Liver (tissue), 9 donors: ENCODE measurements around the gene NOL9. TPM values are rescaled to one million over a fixed set of nuclear protein-coding genes. Genes with fewer than 3 reads are reported as not detected.

ENCODE experiments used
- DNase-seq: peaks from one replicate; pipeline ENCODE4 v3.0.0-alpha.2; 2017; ENCODE audit warnings: low spot score
- H3K27ac ChIP-seq, 2 donors: one replicate each; pipeline ENCODE4 v1.7.0; 2013; ENCODE audit warnings: inconsistent platforms in 2 of 2, low read length in 2 of 2, control low read depth in 1 of 2, low read depth in 1 of 2, mild to moderate bottlenecking in 1 of 2
- H3K27me3 ChIP-seq, 4 donors: one replicate each; pipeline versions ENCODE4 v1.6.1 to v1.7.0; 2013; ENCODE audit warnings: low read length in 3 of 4, inconsistent platforms in 1 of 4, mild to moderate bottlenecking in 1 of 4, moderate library complexity in 1 of 4; ENCODE audit not compliant: control insufficient read depth in 4 of 4, insufficient read depth in 4 of 4
- H3K36me3 ChIP-seq, 4 donors: one replicate each; pipeline versions ENCODE4 v1.6.1 to v1.7.0; 2013; ENCODE audit warnings: low read length in 3 of 4, mild to moderate bottlenecking in 3 of 4, low read depth in 1 of 4, moderate library complexity in 1 of 4; ENCODE audit not compliant: control insufficient read depth in 4 of 4, insufficient read depth in 3 of 4
- H3K4me1 ChIP-seq, 4 donors: one replicate each; pipeline versions ENCODE4 v1.6.1 to v1.7.0; 2013; ENCODE audit warnings: low read length in 3 of 4, mild to moderate bottlenecking in 3 of 4, moderate library complexity in 1 of 4; ENCODE audit not compliant: control insufficient read depth in 4 of 4, insufficient read depth in 4 of 4
- H3K4me3 ChIP-seq, 3 donors: one replicate each; pipeline versions ENCODE4 v1.6.1 to v1.7.0; 2013; ENCODE audit warnings: low read length in 3 of 3, control low read depth in 1 of 3, low read depth in 1 of 3, mild to moderate bottlenecking in 1 of 3
- H3K9ac ChIP-seq, 2 donors: one replicate each; pipeline ENCODE4 v1.7.0; 2013; ENCODE audit warnings: low read length in 2 of 2, mild to moderate bottlenecking in 2 of 2, moderate library complexity in 2 of 2, control low read depth in 1 of 2, low read depth in 1 of 2
- H3K9me3 ChIP-seq, 4 donors: one replicate each; pipeline versions ENCODE4 v1.6.1 to v1.7.0; 2013; ENCODE audit warnings: low read length in 3 of 4; ENCODE audit not compliant: control insufficient read depth in 4 of 4
- FOXA1 ChIP-seq: IDR thresholded peaks from 2 replicates; pipeline ENCODE4 v1.6.1; 2016; ENCODE audit warnings: antibody characterized with exemption
- HNF4A ChIP-seq, 2 donors: conservative IDR thresholded peaks; 2 replicates each; pipeline ENCODE4 v1.6.1; 2016; ENCODE audit warnings: antibody characterized with exemption in 2 of 2, mild to moderate bottlenecking in 2 of 2
- MAX ChIP-seq: IDR thresholded peaks from 2 replicates; pipeline ENCODE4 v1.6.1; 2016; ENCODE audit warnings: antibody characterized with exemption
- NR2F2 ChIP-seq: IDR thresholded peaks from 2 replicates; pipeline ENCODE4 v1.6.1; 2016; ENCODE audit warnings: antibody characterized with exemption
- WGBS: extraction: QIAGEN DNeasy Blood & Tissue Kit; methylation state at CpG from one replicate; pipeline ENCODE4 v1.1.7; 2013; 5-methylcytosine and 5-hydroxymethylcytosine counted together
- polyA plus RNA-seq, 2 donors: library from polyadenylated mRNA; stranded (reverse) in 1 of 2; unstranded in 1 of 2; fragments of 200-250 nt in 1 of 2; fragments of >200 nt in 1 of 2; fragmentation: Nextera tagmentation in 1 of 2; extraction: Ambion mirVana in 1 of 2; gene quantifications; one replicate each; pipeline versions ENCODE4 v1.2.1 to v1.2.3, GENCODE V29; 2013 to 2015
- total RNA-seq, 2 donors: library from RNA; depleted of rRNA; stranded (reverse); fragments of >200 nt; gene quantifications; one replicate each; pipeline ENCODE4 v1.2.3, GENCODE V29; 2014
- TF ChIP-seq, protein P1 (sequence below): IDR thresholded peaks from 2 replicates; pipeline ENCODE4 v1.6.1; 2016; ENCODE audit warnings: antibody characterized with exemption, mild to moderate bottlenecking
- TF ChIP-seq, protein P2 (sequence below): IDR thresholded peaks from 2 replicates; pipeline ENCODE4 v1.6.1; 2016; ENCODE audit warnings: antibody characterized with exemption
- TF ChIP-seq, protein P3 (sequence below): fragments of 150-350 bp; IDR thresholded peaks from 2 replicates; pipeline ENCODE4 v1.5.1; 2017; ENCODE audit warnings: improper control_type of control experiment, low read depth, low read length; ENCODE audit not compliant: missing input control
- donor health status: healthy.
- donor health status: healthy.
- donor health status: healthy.
- donor health status: healthy.
- donor health status: healthy.

Gene NOL9
- total and polyA plus RNA-seq, 4 donors = 2.1 to 15.1 (median 9.4) TPM

DNA sequence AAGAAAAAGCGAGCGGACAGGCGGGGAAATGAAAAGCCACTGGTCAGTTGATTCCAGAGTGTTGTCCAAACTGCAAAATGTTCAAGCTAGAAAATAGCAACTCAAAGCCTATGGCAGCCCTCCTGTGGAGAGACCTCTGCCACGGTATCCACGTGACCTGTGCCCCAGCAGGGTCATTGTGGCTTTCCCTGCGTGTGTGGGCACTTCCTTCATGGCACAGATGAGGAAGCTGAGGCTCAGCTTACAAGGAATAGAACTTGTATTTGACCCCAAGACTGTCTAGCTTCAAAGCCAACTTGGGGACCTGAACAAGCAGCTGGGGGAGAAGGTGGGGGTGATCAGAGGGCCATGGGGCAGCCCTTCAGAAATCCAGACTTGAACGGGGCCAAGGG, 47.3 kb downstream of the NOL9 start:
- Histone ChIP-seq H3K36me3 (no peaks in the 10 kb centered on the region), H3K9ac (no peak overlapping the region), H3K9me3 (no peaks in the 10 kb centered on the region), H3K4me1 (peaks cover 0 to 3% (median 0%) of the 10 kb centered on the region in 4 donors), H3K27ac (no peak overlapping the region), H3K4me3 (no peak overlapping the region), H3K27me3 (no peaks in the 10 kb centered on the region)
- TF ChIP-seq FOXA1 (no peak), NR2F2 (no peak), MAX (no peak)
- TF ChIP-seq, protein P1, sequence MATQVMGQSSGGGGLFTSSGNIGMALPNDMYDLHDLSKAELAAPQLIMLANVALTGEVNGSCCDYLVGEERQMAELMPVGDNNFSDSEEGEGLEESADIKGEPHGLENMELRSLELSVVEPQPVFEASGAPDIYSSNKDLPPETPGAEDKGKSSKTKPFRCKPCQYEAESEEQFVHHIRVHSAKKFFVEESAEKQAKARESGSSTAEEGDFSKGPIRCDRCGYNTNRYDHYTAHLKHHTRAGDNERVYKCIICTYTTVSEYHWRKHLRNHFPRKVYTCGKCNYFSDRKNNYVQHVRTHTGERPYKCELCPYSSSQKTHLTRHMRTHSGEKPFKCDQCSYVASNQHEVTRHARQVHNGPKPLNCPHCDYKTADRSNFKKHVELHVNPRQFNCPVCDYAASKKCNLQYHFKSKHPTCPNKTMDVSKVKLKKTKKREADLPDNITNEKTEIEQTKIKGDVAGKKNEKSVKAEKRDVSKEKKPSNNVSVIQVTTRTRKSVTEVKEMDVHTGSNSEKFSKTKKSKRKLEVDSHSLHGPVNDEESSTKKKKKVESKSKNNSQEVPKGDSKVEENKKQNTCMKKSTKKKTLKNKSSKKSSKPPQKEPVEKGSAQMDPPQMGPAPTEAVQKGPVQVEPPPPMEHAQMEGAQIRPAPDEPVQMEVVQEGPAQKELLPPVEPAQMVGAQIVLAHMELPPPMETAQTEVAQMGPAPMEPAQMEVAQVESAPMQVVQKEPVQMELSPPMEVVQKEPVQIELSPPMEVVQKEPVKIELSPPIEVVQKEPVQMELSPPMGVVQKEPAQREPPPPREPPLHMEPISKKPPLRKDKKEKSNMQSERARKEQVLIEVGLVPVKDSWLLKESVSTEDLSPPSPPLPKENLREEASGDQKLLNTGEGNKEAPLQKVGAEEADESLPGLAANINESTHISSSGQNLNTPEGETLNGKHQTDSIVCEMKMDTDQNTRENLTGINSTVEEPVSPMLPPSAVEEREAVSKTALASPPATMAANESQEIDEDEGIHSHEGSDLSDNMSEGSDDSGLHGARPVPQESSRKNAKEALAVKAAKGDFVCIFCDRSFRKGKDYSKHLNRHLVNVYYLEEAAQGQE = no peak
- WGBS = 79% methylated on average over 7 of the region's 7 CpGs
- DNase-seq = no peak

DNA sequence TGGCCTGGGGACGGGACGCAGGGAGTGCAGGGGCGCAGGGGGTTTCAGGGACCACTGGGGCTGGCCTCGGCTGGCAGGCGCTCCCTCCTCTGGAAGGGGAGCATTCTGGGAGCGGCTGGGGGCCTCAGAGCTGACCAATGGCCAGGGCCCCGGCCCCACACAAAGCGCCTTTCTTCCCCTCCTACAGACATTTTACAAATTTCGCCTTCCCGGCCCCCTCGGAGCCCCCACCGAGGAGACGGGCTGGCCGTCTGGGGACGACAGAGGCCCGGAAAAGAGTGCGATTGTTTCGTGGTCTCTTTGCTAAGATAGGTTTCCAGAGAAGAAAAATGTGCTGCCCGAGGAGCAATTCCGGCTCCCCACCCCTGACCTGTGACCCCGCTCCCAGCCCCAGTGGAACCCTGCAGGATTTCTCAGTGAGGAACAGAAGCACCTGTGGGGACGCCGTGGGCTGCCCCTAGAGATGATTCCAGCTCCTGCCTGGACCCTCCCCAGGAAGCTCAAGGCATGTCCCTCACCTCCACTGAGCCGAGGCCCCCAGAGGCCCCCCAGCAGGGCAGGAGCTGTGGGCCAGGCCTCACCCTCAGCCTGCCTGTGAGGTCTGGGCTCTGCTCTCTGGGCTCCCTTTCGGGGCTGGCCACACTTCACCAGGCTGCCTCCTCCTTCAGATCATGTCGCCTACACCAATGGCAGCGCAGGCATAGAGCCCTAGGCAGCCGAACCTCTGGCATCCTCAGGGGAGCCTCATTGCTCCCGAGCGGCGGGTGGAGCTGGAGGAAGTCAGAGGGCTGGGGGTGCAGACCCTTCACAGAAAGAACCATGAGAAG, 47.9 kb downstream of the NOL9 start:
- Histone ChIP-seq H3K27me3 (no peaks in the 10 kb centered on the region), H3K4me3 (no peak overlapping the region), H3K27ac (no peak overlapping the region), H3K36me3 (no peaks in the 10 kb centered on the region), H3K9me3 (no peaks in the 10 kb centered on the region), H3K9ac (no peak overlapping the region), H3K4me1 (peaks cover 0 to 6% (median 0%) of the 10 kb centered on the region in 4 donors)
- TF ChIP-seq, protein P2, sequence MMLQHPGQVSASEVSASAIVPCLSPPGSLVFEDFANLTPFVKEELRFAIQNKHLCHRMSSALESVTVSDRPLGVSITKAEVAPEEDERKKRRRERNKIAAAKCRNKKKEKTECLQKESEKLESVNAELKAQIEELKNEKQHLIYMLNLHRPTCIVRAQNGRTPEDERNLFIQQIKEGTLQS = no peak
- TF ChIP-seq NR2F2 = no peak
- TF ChIP-seq, protein P3, sequence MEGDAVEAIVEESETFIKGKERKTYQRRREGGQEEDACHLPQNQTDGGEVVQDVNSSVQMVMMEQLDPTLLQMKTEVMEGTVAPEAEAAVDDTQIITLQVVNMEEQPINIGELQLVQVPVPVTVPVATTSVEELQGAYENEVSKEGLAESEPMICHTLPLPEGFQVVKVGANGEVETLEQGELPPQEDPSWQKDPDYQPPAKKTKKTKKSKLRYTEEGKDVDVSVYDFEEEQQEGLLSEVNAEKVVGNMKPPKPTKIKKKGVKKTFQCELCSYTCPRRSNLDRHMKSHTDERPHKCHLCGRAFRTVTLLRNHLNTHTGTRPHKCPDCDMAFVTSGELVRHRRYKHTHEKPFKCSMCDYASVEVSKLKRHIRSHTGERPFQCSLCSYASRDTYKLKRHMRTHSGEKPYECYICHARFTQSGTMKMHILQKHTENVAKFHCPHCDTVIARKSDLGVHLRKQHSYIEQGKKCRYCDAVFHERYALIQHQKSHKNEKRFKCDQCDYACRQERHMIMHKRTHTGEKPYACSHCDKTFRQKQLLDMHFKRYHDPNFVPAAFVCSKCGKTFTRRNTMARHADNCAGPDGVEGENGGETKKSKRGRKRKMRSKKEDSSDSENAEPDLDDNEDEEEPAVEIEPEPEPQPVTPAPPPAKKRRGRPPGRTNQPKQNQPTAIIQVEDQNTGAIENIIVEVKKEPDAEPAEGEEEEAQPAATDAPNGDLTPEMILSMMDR = no peak
- WGBS = 84% methylated on average over 31 of the region's 31 CpGs
- DNase-seq = no peak

DNA sequence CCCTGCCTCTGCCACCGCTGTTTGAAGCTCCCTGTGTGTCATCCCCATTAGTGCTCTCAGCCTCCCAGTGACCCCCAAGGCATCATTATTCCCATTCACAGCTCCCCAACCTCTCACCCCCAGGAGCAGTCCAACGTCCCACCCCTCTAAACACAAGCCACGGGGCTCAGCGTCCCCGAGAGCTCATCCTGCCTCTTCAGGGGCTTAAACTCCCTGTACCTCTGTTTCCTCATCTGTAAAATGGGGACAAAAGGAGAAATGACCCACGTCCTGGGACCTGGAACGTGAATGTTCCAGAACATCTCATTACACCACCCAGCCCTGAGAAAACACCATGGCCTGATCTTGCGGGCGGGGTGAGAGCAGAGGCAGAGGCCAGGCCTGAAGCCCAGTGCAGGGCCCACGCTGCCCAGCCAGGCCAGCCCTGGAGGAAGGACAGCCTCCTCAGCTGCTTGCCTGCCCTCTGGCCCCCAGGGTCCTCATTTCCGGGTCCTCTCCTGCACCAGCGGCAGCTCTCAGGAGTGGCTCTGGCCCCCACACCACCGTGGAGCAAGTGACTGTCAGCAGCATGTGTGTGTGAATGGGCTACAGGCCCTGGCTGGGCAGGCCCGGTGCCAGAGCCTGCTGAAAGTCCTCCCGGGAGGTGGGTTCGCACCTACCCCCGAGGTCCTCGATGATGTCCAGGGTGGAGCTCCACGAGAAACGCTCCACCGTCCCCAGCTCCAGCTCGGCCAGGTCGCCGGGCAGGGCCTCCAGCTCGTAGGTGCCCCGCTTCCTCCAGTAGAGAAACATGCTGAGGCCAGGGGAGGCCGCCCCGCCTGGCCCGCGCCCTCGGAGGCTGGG, 48.7 kb downstream of the NOL9 start:
- H3K4me1 ChIP-seq = peaks cover 0 to 6% (median 0%) of the 10 kb centered on the region in 4 donors
- no peak overlapping the region for H3K9ac ChIP-seq
- H3K9me3 ChIP-seq = no peaks in the 10 kb centered on the region
- no peaks in the 10 kb centered on the region for H3K36me3 ChIP-seq
- 90% methylated on average over 31 of the region's 31 CpGs for WGBS
- H3K4me3 ChIP-seq = no peak overlapping the region
- TF ChIP-seq NR2F2 (no peak), MAX (no peak), HNF4A (conservative IDR thresholded peaks at IDR 0.05) (no peak)
- TF ChIP-seq, protein P1 = no peak
- no peak for DNase-seq
- H3K27me3 ChIP-seq = no peaks in the 10 kb centered on the region
- H3K27ac ChIP-seq = no peak overlapping the region
